GM08714 (cell line): Measurements from ENCODE around the gene ZNF770.

Experiments used
- H3K4me3 ChIP-seq: fragments of 200-500 bp; sonication (Bioruptor generic); 2 replicates; pipeline ENCODE4 v1.5.1; 2014; ENCODE audit warnings: mild to moderate bottlenecking, low read length, inconsistent platforms
- ZNF274 ChIP-seq: IDR thresholded peaks from 2 replicates; pipeline ENCODE4 v1.6.1; 2012; ENCODE audit warnings: mild to moderate bottlenecking, low read depth, low read length

Gene ZNF770

DNA sequence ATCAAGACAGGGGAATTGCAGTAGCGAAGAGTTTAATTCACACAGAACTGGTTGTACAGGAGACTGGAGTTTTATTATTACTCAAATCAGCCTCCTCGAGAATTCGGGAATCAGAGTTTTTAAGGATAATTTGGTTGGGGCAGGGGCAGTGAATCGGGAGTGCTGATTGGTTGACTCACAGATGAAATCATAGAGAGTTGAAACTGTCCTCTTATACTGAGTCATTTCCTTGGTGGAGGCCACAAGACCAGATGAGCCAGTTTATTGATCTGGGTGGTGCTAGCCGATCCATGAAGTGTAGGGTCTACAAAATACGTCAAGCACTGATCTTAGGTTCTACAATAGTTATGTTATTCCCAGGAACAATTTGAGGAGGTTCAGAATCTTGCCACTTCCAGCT lies 5.3 kb upstream of the ZNF770 start:
- no peak overlapping the region for H3K4me3 ChIP-seq
- TF ChIP-seq ZNF274: no peak

DNA sequence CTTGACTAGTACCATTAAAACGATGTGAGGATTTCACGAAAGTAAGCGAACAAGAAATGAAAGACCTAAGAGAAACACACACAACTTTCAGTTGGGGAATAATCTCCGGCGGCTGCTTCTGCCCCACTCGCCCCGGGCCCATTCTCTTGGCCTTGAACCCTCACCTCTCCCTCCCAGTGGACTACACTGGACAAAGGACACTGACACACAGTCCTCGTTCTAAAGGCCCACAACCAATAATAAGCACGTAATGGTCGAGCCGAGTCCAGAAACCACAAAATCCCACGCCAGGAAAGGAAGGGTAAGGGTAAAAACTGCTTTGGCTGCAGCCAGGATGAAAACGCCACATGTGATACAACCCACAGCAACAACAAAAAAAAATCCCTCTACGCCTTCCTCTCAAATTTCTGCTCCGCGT lies 469 bp downstream of the ZNF770 start:
- peak overlapping the region; percentile 98 for H3K4me3 ChIP-seq
- no peak for TF ChIP-seq ZNF274

- no peak for TF ChIP-seq ZNF274
Measured at GRCh38 chr15:34986771-34987480, 1.2 kb downstream of the ZNF770 start.

DNA sequence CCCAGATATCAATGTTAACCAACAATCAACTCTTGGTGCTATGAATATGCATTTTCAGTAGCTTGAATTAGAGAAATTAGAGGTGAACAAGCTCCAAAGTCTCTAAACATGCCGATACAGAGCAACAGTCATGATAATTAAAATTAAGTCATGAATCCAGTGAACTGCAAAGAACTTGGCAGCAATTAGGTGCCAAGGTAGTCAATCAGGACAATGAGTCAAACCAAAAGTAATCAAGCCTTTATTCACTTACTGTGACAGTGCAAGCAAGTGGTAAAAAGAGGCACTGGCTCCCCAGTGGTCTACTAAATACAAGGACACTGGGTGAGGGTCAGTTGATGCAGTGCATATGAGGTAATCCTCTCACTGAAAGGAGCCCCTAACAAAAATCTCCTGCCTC lies 1.8 kb downstream of the ZNF770 start:
- TF ChIP-seq ZNF274: no peak
- H3K4me3 ChIP-seq: peak overlapping the region; percentile 98

More at GRCh38 chr15:34986771-34987480, 1.2 kb downstream of the ZNF770 start:
- H3K4me3 ChIP-seq: peak overlapping the region; percentile 98

DNA sequence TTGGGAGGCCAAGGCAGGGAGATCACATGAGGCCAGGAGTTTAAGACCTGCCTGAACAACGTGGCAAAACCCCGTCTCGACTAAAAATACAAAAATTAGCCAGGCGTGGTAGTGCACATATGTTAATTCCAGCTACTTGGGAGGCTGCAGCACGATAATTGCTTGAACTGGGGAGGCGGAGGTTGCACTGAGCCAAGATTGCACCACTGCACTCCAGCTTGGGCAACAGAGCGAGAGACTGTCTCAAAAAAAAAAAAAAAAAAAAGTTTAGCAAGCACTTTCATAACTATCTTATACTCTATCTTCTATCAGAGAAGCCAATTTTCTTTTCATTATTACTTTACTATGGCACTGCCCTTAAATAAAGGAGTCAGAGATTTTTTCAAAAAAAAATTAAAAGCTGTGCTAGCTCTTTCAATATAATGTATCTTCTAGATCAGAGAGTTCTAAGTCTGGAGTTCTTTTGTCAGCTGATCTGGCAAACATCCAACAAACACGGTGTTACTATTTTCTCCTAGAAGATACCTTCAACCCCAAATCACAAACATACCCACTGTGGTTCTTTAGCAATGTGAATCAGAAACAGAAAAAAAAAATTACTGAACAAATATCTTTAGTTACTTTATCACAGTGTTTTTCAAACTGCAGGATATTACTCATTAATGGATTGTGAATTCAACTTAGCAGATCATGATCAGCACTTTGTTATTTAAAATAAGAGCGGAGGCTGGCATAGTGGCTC lies 3.0 kb downstream of the ZNF770 start:
- no peak for TF ChIP-seq ZNF274

GRCh38 chr15:34976743-34977142 lies 11.3 kb downstream of the ZNF770 start:
- no peak overlapping the region for H3K4me3 ChIP-seq
- no peak for TF ChIP-seq ZNF274

More for the DNA sequence above, 3.0 kb downstream of the ZNF770 start:
- H3K4me3 ChIP-seq: no peak overlapping the region

GRCh38 chr15:34976073-34976472 lies 12.0 kb downstream of the ZNF770 start:
- H3K4me3 ChIP-seq: no peak overlapping the region
- TF ChIP-seq ZNF274: no peak

GRCh38 chr15:34973512-34973911 lies 14.6 kb downstream of the ZNF770 start:
- no peak for TF ChIP-seq ZNF274
- no peak overlapping the region for H3K4me3 ChIP-seq

DNA sequence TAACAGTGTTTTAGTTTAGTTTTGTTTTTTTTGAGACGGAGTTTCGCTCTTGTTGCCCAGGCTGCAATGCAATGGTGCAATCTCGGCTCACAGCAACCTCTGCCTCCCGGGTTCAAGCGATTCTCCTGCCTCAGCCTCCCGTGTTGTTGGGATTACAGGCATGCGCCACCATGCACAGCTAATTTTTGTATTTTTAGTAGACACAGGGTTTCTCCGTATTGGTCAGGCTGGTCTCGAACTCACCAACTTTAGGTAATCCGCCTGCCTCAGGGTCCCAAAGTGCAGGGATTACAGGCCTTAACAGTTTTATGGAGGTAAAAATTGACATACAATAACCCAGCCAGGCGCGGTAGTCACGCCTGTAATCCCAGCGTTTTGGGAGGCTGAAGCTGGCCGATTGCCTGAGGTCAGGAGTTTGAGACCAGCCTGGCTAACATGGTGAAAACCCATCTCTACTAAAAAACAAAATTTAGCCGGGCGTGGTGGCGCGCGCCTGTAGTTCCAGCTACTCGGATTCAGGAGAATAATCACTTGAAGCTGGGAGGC lies 17.9 kb downstream of the ZNF770 start:
- peak overlapping the region; percentile 81; the same call in 1 of the 2 replicates for H3K4me3 ChIP-seq

DNA sequence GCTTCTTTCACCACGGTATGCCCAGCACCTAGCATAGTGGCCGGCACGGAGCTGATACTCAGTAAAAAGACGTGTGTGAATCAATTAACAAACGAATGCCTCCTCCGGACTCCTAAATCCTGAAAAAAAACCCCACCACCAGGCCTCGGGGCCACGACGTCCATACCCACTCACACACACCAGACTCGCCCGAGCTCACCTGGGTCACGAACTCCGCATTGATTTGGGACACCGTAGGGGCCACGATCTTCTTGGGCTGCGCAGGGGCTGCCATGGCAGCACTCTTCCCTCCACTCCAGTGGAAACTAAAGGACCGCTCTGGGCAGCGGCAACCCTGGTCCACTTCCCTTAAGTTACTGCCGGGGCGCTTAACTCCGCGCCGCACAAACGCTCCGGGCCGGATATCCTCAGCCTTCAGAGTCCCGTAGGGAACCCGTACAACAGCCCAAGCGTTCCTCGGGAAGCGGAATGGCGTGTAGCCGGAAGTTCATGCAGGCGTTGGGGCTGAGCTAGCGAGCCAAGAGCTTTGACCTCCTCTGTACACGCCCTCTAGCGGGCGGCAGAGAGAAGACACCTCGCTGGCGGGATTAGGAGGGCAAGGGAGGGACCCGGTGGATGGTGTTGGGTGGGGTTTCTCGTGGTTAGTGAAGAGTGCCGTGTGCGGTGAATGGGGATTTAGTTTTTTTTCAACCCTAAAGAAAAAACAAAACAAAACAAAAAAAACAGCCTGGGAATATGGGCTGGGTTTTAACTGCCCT lies 18.6 kb downstream of the ZNF770 start, which contains the start of gene AQR:
AQR (minus strand) TSS at position 403 of the 758 bp plus-strand sequence; CDS start at position 274, 129 bp downstream.
- H3K4me3 ChIP-seq: peak within 1 kb of the TSS; percentile 81
- TF ChIP-seq ZNF274: no peak

GRCh38 chr15:34964277-34964676 lies 23.8 kb downstream of the ZNF770 start:
- TF ChIP-seq ZNF274: no peak

GRCh38 chr15:34953851-34954250 lies 34.2 kb downstream of the ZNF770 start:
- H3K4me3 ChIP-seq: no peak overlapping the region

More at GRCh38 chr15:34964277-34964676, 23.8 kb downstream of the ZNF770 start:
- no peak overlapping the region for H3K4me3 ChIP-seq

DNA sequence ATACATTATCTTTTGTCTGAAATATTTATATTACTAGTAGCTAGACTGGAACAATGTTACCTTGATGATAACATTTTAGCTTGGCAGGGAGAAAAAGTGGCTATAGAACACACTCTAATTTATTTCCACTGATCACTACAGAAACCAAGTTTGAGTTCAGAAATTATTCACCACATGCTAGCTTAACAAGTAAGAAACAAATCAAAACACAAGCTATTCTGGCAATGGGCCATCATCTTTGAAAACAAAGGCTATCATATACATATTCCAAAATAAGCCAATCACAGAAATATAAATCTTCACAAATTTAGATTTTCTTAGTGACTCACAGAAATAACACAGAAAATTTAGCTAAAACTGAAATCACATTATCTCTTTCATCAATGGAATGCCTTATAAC lies 35.6 kb downstream of the ZNF770 start:
- no peak for TF ChIP-seq ZNF274
- H3K4me3 ChIP-seq: no peak overlapping the region

More at GRCh38 chr15:34953851-34954250, 34.2 kb downstream of the ZNF770 start:
- no peak for TF ChIP-seq ZNF274

DNA sequence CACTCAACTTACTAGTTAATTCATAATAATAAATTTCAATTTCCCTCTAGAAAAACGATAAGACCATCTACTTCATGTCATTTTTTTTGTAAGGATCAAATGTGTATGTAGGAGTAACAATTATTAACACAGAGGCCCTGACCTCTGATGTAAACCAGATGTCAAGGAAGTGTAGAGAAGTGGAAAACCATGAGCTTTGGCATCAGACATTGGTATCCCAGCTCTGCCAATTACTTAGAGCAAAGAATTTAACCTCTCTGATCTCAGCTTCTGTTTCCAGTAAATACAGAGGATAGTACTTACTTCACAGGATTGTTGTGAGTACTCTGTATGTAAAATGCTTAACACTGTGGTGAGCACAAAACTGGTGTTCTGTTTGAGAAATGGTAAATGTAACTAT lies 36.1 kb downstream of the ZNF770 start:
- no peak for TF ChIP-seq ZNF274
- no peak overlapping the region for H3K4me3 ChIP-seq

GRCh38 chr15:34944936-34945335 lies 43.2 kb downstream of the ZNF770 start:
- no peak for TF ChIP-seq ZNF274

More at GRCh38 chr15:34944936-34945335, 43.2 kb downstream of the ZNF770 start:
- no peak overlapping the region for H3K4me3 ChIP-seq
